DOHH2 (cell line): ENCODE results near the gene BCL2L1.

Experiments used
- EZH2phosphoT487 ChIP-seq: fragments of 200-600 bp; sonication (generic); IDR thresholded peaks from 2 replicates; pipeline ENCODE4 v1.6.1; 2017; ENCODE audit warnings: borderline replicate concordance, mild to moderate bottlenecking, antibody characterized with exemption, low read length, moderate library complexity, mixed read lengths
- TF ChIP-seq, protein P1 (sequence below): fragments of 200-600 bp; sonication (generic); IDR thresholded peaks from one replicate; pipeline ENCODE4 v1.5.1; 2014; ENCODE audit warnings: antibody characterized with exemption, mild to moderate bottlenecking, low read depth, low read length; ENCODE audit not compliant: poor library complexity, severe bottlenecking

DNA sequence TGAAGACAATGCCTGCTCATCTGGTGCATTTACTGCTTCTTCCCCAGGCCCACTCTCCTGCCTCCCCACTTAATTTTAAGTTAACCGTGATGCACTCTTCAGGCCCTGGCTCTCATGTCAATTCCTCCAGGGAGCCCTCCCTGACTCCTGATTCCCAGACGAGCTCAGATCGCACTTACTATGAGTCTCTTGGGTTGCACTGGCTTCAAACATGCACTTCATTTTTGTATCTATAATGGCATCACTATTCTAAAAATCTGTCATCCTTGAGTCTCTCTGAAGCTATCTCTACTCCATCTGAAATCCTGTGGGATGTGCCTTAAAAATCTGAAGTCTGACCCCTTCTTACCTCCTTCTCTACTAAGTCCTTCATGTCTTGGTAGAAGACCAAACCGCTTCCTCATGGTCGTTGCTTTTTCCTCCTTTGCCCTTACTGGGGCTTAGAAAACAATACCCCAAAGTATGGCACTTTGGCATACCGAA, 60.3 kb downstream of the BCL2L1 start:
- TF ChIP-seq, protein P1, sequence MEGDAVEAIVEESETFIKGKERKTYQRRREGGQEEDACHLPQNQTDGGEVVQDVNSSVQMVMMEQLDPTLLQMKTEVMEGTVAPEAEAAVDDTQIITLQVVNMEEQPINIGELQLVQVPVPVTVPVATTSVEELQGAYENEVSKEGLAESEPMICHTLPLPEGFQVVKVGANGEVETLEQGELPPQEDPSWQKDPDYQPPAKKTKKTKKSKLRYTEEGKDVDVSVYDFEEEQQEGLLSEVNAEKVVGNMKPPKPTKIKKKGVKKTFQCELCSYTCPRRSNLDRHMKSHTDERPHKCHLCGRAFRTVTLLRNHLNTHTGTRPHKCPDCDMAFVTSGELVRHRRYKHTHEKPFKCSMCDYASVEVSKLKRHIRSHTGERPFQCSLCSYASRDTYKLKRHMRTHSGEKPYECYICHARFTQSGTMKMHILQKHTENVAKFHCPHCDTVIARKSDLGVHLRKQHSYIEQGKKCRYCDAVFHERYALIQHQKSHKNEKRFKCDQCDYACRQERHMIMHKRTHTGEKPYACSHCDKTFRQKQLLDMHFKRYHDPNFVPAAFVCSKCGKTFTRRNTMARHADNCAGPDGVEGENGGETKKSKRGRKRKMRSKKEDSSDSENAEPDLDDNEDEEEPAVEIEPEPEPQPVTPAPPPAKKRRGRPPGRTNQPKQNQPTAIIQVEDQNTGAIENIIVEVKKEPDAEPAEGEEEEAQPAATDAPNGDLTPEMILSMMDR, result no peak
- TF ChIP-seq EZH2phosphoT487, result no peak
